Smooth muscle cell (in vitro differentiated cells): ENCODE measurements around the gene CALD1. TPM values are rescaled to one million over a fixed set of nuclear protein-coding genes. Genes with fewer than 3 reads are reported as not detected.

ENCODE experiments used
- DNase-seq: peaks from one replicate; lab custom pipeline; 2025; ENCODE audit not compliant: unreplicated experiment; lab: John Stamatoyannopoulos, UW
- H2AFZ ChIP-seq: fragments of 200-600 bp; sonication (generic); 2 replicates; pipeline ENCODE4 v1.6.0; 2016; ENCODE audit warnings: antibody characterized with exemption, low read depth, mild to moderate bottlenecking
- H3F3A ChIP-seq: fragments of 200-600 bp; sonication (generic); 2 replicates; pipeline ENCODE4 v1.6.0; 2017; ENCODE audit warnings: antibody characterized with exemption, low read depth
- H3K27ac ChIP-seq: fragments of 200-600 bp; sonication (generic); 2 replicates; pipeline ENCODE4 v1.5.1; 2016; ENCODE audit warnings: low read depth, mild to moderate bottlenecking
- H3K27me3 ChIP-seq: fragments of 200-600 bp; sonication (generic); 2 replicates; pipeline ENCODE4 v1.6.1; 2016; ENCODE audit warnings: low read depth, mild to moderate bottlenecking
- H3K36me3 ChIP-seq: fragments of 200-600 bp; sonication (generic); 2 replicates; pipeline ENCODE4 v1.5.1; 2016; ENCODE audit warnings: low read depth
- H3K4me1 ChIP-seq: fragments of 200-600 bp; sonication (generic); 2 replicates; pipeline ENCODE4 v1.5.1; 2016; ENCODE audit warnings: low read depth
- H3K4me2 ChIP-seq: fragments of 200-600 bp; sonication (generic); 2 replicates; pipeline ENCODE4 v1.6.0; 2016; ENCODE audit warnings: mild to moderate bottlenecking
- H3K4me3 ChIP-seq: fragments of 200-600 bp; sonication (generic); 2 replicates; pipeline ENCODE4 v1.5.1; 2016; ENCODE audit warnings: mild to moderate bottlenecking
- H3K79me2 ChIP-seq: fragments of 200-600 bp; sonication (generic); 2 replicates; pipeline ENCODE4 v1.6.0; 2016; ENCODE audit warnings: low read depth, mild to moderate bottlenecking
- H3K9ac ChIP-seq: fragments of 200-600 bp; sonication (generic); 2 replicates; pipeline ENCODE4 v1.6.0; 2016; ENCODE audit warnings: low read depth
- H3K9me3 ChIP-seq: fragments of 200-600 bp; sonication (generic); replicated peaks from 2 replicates; pipeline ENCODE4 v1.5.1; 2016; ENCODE audit warnings: low read depth
- H4K20me1 ChIP-seq: fragments of 200-600 bp; sonication (generic); 2 replicates; pipeline ENCODE4 v1.6.0; 2016; ENCODE audit warnings: low read depth
- CTCF ChIP-seq: fragments of 200-600 bp; sonication (generic); IDR thresholded peaks from 2 replicates; pipeline ENCODE4 v1.5.1; 2017; ENCODE audit warnings: borderline replicate concordance, mild to moderate bottlenecking, antibody characterized with exemption; ENCODE audit not compliant: insufficient read depth, poor library complexity, severe bottlenecking
- WGBS: methylation state at CpG from one replicate; pipeline ENCODE4 v1.1.7; 2016; ENCODE audit warnings: low lambda C conversion rate; 5-methylcytosine and 5-hydroxymethylcytosine counted together
- polyA plus RNA-seq: library from polyadenylated mRNA; unstranded; fragments of >200 nt; fragmentation: Nextera tagmentation; extraction: Ambion mirVana; gene quantifications from 2 replicates; pipeline ENCODE4 v1.2.1, GENCODE V29; 2016
- total RNA-seq: library from RNA; depleted of rRNA; stranded (reverse); fragments of >200 nt; gene quantifications from 2 replicates; pipeline ENCODE4 v1.2.3, GENCODE V29; 2014

The CALD1 gene
- total and polyA plus RNA-seq, 2 experiments from 2014 or later, result 948 to 1,552 TPM

DNA sequence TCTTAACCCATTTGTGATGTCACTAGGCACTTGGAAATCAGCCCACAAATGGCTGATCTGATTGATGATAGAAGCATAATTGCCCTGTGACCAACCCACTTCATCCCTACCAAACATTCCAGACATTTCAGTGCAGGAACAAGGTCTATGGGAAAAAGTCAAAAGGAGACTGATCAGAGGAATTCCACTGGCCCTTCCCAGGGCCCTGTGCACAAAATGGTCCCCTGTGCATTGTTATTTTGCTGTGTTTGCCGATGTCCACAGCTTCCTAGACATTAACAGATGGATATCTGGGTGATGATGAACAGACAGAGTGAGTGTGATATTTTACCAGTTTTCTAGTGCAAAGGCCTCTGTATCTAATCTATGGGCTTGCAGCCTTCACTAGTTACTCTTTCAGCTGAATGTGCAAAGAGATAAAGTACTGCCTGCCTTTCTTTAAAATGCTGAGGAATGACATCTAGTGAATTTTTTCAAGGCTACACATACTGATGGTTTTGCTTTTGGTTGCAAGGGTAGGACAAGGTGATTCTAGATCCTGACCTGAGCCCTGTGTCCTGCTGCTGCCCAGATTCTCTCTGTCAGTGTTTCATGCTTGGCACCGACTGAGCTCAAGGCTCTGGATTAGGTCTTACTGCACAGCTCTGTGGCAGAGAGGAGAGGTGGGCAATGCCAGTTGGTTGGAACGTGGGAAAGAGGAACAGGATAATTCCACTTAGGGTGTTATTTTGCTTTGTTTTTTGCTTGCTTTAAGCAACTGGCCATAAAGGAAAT lies 55.4 kb downstream of the CALD1 start:
- H2AFZ ChIP-seq, result no peak overlapping the region
- peaks cover 99% of the 10 kb centered on the region for H4K20me1 ChIP-seq
- no peaks in the 10 kb centered on the region for H3K27me3 ChIP-seq
- H3F3A ChIP-seq, result peaks cover 67% of the 10 kb centered on the region
- H3K9ac ChIP-seq, result no peak overlapping the region
- H3K36me3 ChIP-seq, result no peaks in the 10 kb centered on the region
- peaks cover 99% of the 10 kb centered on the region for H3K79me2 ChIP-seq
- DNase-seq, result no peak
- TF ChIP-seq CTCF, result no peak
- H3K4me2 ChIP-seq, result peak overlapping the region; percentile 36
- peak overlapping the region; percentile 98 for H3K27ac ChIP-seq
- H3K4me1 ChIP-seq, result peaks cover 7% of the 10 kb centered on the region
- WGBS, result 27% methylated on average over 3 of the region's 3 CpGs
- H3K4me3 ChIP-seq, result no peak overlapping the region
- H3K9me3 ChIP-seq, result no peaks in the 10 kb centered on the region

- no peak overlapping the region for H3K9ac ChIP-seq
- TF ChIP-seq CTCF, result no peak
- no peak for DNase-seq
- H3F3A ChIP-seq, result peaks cover 69% of the 10 kb centered on the region
- H3K4me3 ChIP-seq, result no peak overlapping the region
- WGBS, result 93% methylated on average over 4 of the region's 4 CpGs
- H3K4me2 ChIP-seq, result peak overlapping the region; percentile 36
- peaks cover 7% of the 10 kb centered on the region for H3K4me1 ChIP-seq
- no peaks in the 10 kb centered on the region for H3K9me3 ChIP-seq
- no peaks in the 10 kb centered on the region for H3K27me3 ChIP-seq
- H3K79me2 ChIP-seq, result peaks cover 99% of the 10 kb centered on the region
- H3K27ac ChIP-seq, result peak overlapping the region; percentile 98
- no peaks in the 10 kb centered on the region for H3K36me3 ChIP-seq
- no peak overlapping the region for H2AFZ ChIP-seq
- peaks cover 99% of the 10 kb centered on the region for H4K20me1 ChIP-seq
Measured at GRCh38 chr7:134835463-134835823, 56.0 kb downstream of the CALD1 start.

GRCh38 chr7:134836447-134836846 lies 57.0 kb downstream of the CALD1 start:
- Histone ChIP-seq H2AFZ (no peak overlapping the region), H3F3A (peaks cover 61% of the 10 kb centered on the region), H3K9me3 (no peaks in the 10 kb centered on the region), H3K27me3 (no peaks in the 10 kb centered on the region), H4K20me1 (peaks cover 99% of the 10 kb centered on the region), H3K36me3 (no peaks in the 10 kb centered on the region), H3K79me2 (peaks cover 99% of the 10 kb centered on the region), H3K4me1 (peaks cover 7% of the 10 kb centered on the region), H3K4me3 (no peak overlapping the region), H3K27ac (peak overlapping the region; percentile 98), H3K9ac (no peak overlapping the region), H3K4me2 (peak overlapping the region; percentile 0)
- TF ChIP-seq CTCF, result no peak
- WGBS, result 55% methylated on average over 6 of the region's 6 CpGs
- no peak for DNase-seq

GRCh38 chr7:134839298-134839697 lies 59.9 kb downstream of the CALD1 start:
- no peak for DNase-seq
- H3K27ac ChIP-seq, result peak overlapping the region; percentile 98
- H3K27me3 ChIP-seq, result no peaks in the 10 kb centered on the region
- H3K4me3 ChIP-seq, result no peak overlapping the region
- peaks cover 99% of the 10 kb centered on the region for H3K79me2 ChIP-seq
- H4K20me1 ChIP-seq, result peaks cover 99% of the 10 kb centered on the region
- H3K9me3 ChIP-seq, result no peaks in the 10 kb centered on the region
- no peak overlapping the region for H2AFZ ChIP-seq
- peaks cover 49% of the 10 kb centered on the region for H3F3A ChIP-seq
- TF ChIP-seq CTCF, result no peak
- peaks cover 13% of the 10 kb centered on the region for H3K4me1 ChIP-seq
- H3K36me3 ChIP-seq, result no peaks in the 10 kb centered on the region
- H3K9ac ChIP-seq, result no peak overlapping the region
- no peak overlapping the region for H3K4me2 ChIP-seq
